Caco-2 (cell line): ENCODE data around the gene SIM2. TPM values are rescaled to one million over a fixed set of nuclear protein-coding genes. Genes with fewer than 3 reads are reported as not detected.

Source experiments
- BruUV-seq: library from RNA; stranded (reverse); fragments of 400-500 nt; replicated peaks from 2 replicates; lab custom pipeline; 2021; lab: Mats Ljungman, UMichigan
- CTCF ChIA-PET: fragments of 300-600 bp; sonication (Branson Sonifier 250); formaldehyde crosslinking; loops from one replicate; lab custom pipeline; 2022; ENCODE audit warnings: antibody characterized with exemption; lab: Charles Lee
- POLR2A ChIA-PET: fragments of 300-600 bp; sonication (Branson Sonifier 250); formaldehyde crosslinking; loops from one replicate; lab custom pipeline; 2022; ENCODE audit warnings: antibody characterized with exemption; lab: Charles Lee
- DNase-seq, 2 experiments: peaks; one replicate each; pipeline versions ENCODE4 v3.0.0 to v3.0.0-alpha.2; 2020 to 2022
- H3K27me3 ChIP-seq: replicated peaks from 2 replicates; pipeline ENCODE4 v1.6.0; 2011; ENCODE audit warnings: low read length; ENCODE audit not compliant: control insufficient read depth, insufficient read depth
- H3K36me3 ChIP-seq: 2 replicates; pipeline ENCODE4 v1.5.1; 2011; ENCODE audit warnings: low read length; ENCODE audit not compliant: control insufficient read depth, insufficient read depth
- H3K4me1 ChIP-seq: fragments of 250-450 bp; sonication (Bioruptor Pico); 2 replicates; pipeline ENCODE4 v1.5.1; 2020; ENCODE audit warnings: mild to moderate bottlenecking
- H3K4me3 ChIP-seq: 2 replicates; pipeline ENCODE4 v1.5.1; 2011; ENCODE audit warnings: low read depth, mild to moderate bottlenecking, control low read depth, low read length
- H3K9me3 ChIP-seq: fragments of 250-450 bp; sonication (Bioruptor Pico); 2 replicates; pipeline ENCODE4 v1.5.1; 2020; ENCODE audit warnings: mild to moderate bottlenecking, moderate library complexity
- H3K27ac Mint-ChIP-seq: one replicate; pipeline ENCODE4 v1.8.0; 2022; ENCODE audit warnings: mixed read lengths; ENCODE audit not compliant: unreplicated experiment
- H3K27me3 Mint-ChIP-seq: one replicate; pipeline ENCODE4 v1.8.0; 2022; ENCODE audit warnings: mixed read lengths; ENCODE audit not compliant: insufficient read depth, unreplicated experiment
- H3K36me3 Mint-ChIP-seq: one replicate; pipeline ENCODE4 v1.8.0; 2022; ENCODE audit warnings: mild to moderate bottlenecking, mixed read lengths; ENCODE audit not compliant: insufficient read depth, unreplicated experiment
- H3K4me1 Mint-ChIP-seq: one replicate; pipeline ENCODE4 v1.8.0; 2022; ENCODE audit warnings: low read depth, mixed read lengths; ENCODE audit not compliant: unreplicated experiment
- H3K4me3 Mint-ChIP-seq: one replicate; pipeline ENCODE4 v1.8.0; 2022; ENCODE audit warnings: mild to moderate bottlenecking, moderate library complexity, mixed read lengths; ENCODE audit not compliant: unreplicated experiment
- H3K9me3 Mint-ChIP-seq: one replicate; pipeline ENCODE4 v1.8.0; 2022; ENCODE audit warnings: mixed read lengths; ENCODE audit not compliant: unreplicated experiment
- CTCF ChIP-seq, 2 experiments: fragments of 200-600 bp in 1 of 2; IDR thresholded peaks; 1 replicate in 1 of 2; 2 replicates in 1 of 2; pipeline versions ENCODE4 v1.5.1 to v1.8.0; 2011 to 2022; ENCODE audit warnings: antibody characterized with exemption in 1 of 2, control low read depth in 1 of 2, inconsistent platforms in 1 of 2, low read depth in 1 of 2, low read length in 1 of 2, mild to moderate bottlenecking in 1 of 2, moderate library complexity in 1 of 2; ENCODE audit not compliant: insufficient read depth in 1 of 2, severe bottlenecking in 1 of 2, unreplicated experiment in 1 of 2
- intact Hi-C: fragments of 100-400 bp; cut with micrococcal nuclease; formaldehyde crosslinking; loops from one replicate; pipeline ENCODE4 v1.10.0; 2022; ENCODE audit not compliant: unreplicated experiment
- total RNA-seq: library from RNA; stranded (reverse); gene quantifications from 2 replicates; pipeline ENCODE4 v1.2.3, GENCODE V29; 2022

The SIM2 gene
- total RNA-seq, 1 experiment from 2014 or later = 9.4 TPM

GRCh38 chr21:36786186-36786585 is 87.3 kb downstream of the SIM2 start:
- peaks cover 10% of the 10 kb centered on the region for H3K4me1 Mint-ChIP-seq
- H3K4me3 Mint-ChIP-seq = no peak overlapping the region
- H3K4me3 ChIP-seq = no peak overlapping the region
- TF ChIP-seq CTCF (IDR thresholded peaks at IDR 0.05; ENCODE audit: insufficient read depth in 1 of 2, low read depth in 1 of 2, low read length in 1 of 2, severe bottlenecking in 1 of 2, unreplicated experiment in 1 of 2) = no peak
- CTCF ChIA-PET = no interaction called here
- no TSS peak for BruUV-seq
- peak overlapping the region; percentile 15 for H3K27ac Mint-ChIP-seq
- peaks cover 27% of the 10 kb centered on the region for H3K4me1 ChIP-seq
- POLR2A ChIA-PET = no interaction called here
- no peak for DNase-seq
- no peaks in the 10 kb centered on the region for H3K9me3 Mint-ChIP-seq
- H3K27me3 Mint-ChIP-seq = no peaks in the 10 kb centered on the region
- no peaks in the 10 kb centered on the region for H3K36me3 Mint-ChIP-seq
- intact Hi-C loops = no loop called here
- H3K27me3 ChIP-seq = no peaks in the 10 kb centered on the region
- no peaks in the 10 kb centered on the region for H3K36me3 ChIP-seq
- H3K9me3 ChIP-seq = 0 out of 2 replicates have a peak, but pooled peaks cover 3% of the 10 kb centered on the region

GRCh38 chr21:36788120-36788638 is 89.3 kb downstream of the SIM2 start:
- CTCF ChIA-PET = no interaction called here
- POLR2A ChIA-PET = no interaction called here
- Mint-ChIP-seq H3K9me3 (no peaks in the 10 kb centered on the region), H3K4me1 (peaks cover 10% of the 10 kb centered on the region), H3K4me3 (no peak overlapping the region), H3K27ac (peak overlapping the region; percentile 7), H3K36me3 (no peaks in the 10 kb centered on the region), H3K27me3 (no peaks in the 10 kb centered on the region)
- Histone ChIP-seq H3K9me3 (no peaks in the 10 kb centered on the region), H3K4me1 (peaks cover 27% of the 10 kb centered on the region), H3K4me3 (no peak overlapping the region), H3K27me3 (no peaks in the 10 kb centered on the region), H3K36me3 (no peaks in the 10 kb centered on the region)
- no peak for TF ChIP-seq CTCF (IDR thresholded peaks at IDR 0.05; ENCODE audit: insufficient read depth in 1 of 2, low read depth in 1 of 2, low read length in 1 of 2, severe bottlenecking in 1 of 2, unreplicated experiment in 1 of 2)
- BruUV-seq = no TSS peak
- no peak for DNase-seq
- intact Hi-C loops = no loop called here

DNA sequence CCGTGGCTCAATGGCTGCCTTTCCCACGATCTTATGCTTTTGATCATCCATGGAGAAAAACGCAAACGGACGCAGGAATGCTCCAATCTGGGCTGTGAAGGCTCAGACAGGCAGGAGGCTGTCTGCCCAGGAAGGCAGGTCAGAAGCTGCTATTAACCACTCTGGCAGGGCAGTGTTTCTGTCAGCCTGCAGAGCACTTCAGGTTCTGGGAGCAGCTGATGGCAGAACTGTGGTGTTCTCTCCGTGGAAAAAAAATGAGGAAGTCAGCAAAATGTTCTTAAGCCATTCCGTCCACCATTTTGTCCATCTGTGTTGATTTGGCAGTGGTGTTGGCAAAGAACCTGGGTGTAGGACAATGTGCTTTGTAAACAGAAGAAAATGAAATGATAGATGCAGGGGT is 91.7 kb downstream of the SIM2 start:
- Mint-ChIP-seq H3K27me3 (no peaks in the 10 kb centered on the region), H3K36me3 (peaks cover 8% of the 10 kb centered on the region), H3K27ac (no peak overlapping the region), H3K4me3 (no peak overlapping the region), H3K4me1 (peaks cover 16% of the 10 kb centered on the region), H3K9me3 (no peaks in the 10 kb centered on the region)
- CTCF ChIA-PET = no interaction called here
- Histone ChIP-seq H3K4me1 (peaks cover 9% of the 10 kb centered on the region; the same call in 1 of the 2 replicates), H3K9me3 (peaks cover 1% of the 10 kb centered on the region; the same call in 1 of the 2 replicates), H3K4me3 (no peak overlapping the region), H3K27me3 (no peaks in the 10 kb centered on the region), H3K36me3 (no peaks in the 10 kb centered on the region)
- intact Hi-C loops = no loop called here
- no peak for DNase-seq
- POLR2A ChIA-PET = no interaction called here
- no TSS peak for BruUV-seq
- no peak for TF ChIP-seq CTCF (IDR thresholded peaks at IDR 0.05; ENCODE audit: insufficient read depth in 1 of 2, low read depth in 1 of 2, low read length in 1 of 2, severe bottlenecking in 1 of 2, unreplicated experiment in 1 of 2)
